ENCODE data around the gene ABTB2.

GRCh38 chr11:34259087-34259486 lies 98.7 kb downstream of the ABTB2 start:
- no peak for TF ChIP-seq ZNF224 (CRISPR knock-in tag; IDR thresholded peaks at IDR 0.05)
- TF ChIP-seq XRCC5 (IDR thresholded peaks at IDR 0.05; ENCODE audit: low read depth, low read length), result no peak
- TF ChIP-seq POLR2AphosphoS5 (IDR thresholded peaks at IDR 0.05; ENCODE audit: control insufficient read depth, insufficient read depth, low read depth, low read length), result no peak
- no peak for TF ChIP-seq ZBED1 (IDR thresholded peaks at IDR 0.05)

All from K562 (cell line).